Urinary bladder (tissue), 4 donors: ENCODE measurements around the gene CFAP299. TPM values are rescaled to one million over a fixed set of nuclear protein-coding genes. Genes with fewer than 3 reads are reported as not detected.
"Not testable (repeated sequence)": the region's sequence is repeated elsewhere in the genome, so short reads cannot be mapped to it uniquely, and the experiment has no call there.

Source experiments
- DNase-seq: peaks from one replicate; pipeline ENCODE4 v3.0.0-alpha.2; 2015; ENCODE audit errors: extremely low spot score
- H3K27ac ChIP-seq: one replicate; pipeline ENCODE4 v1.5.1; 2013; ENCODE audit warnings: low read depth, mild to moderate bottlenecking, moderate library complexity
- H3K36me3 ChIP-seq: one replicate; pipeline ENCODE4 v1.6.1; 2013; ENCODE audit warnings: mild to moderate bottlenecking, moderate library complexity; ENCODE audit not compliant: insufficient read depth
- H3K4me1 ChIP-seq: one replicate; pipeline ENCODE4 v1.6.1; 2013; ENCODE audit warnings: mild to moderate bottlenecking, moderate library complexity; ENCODE audit not compliant: insufficient read depth
- H3K4me3 ChIP-seq: one replicate; pipeline ENCODE4 v1.5.1; 2013; ENCODE audit warnings: low read depth, low read length
- WGBS: extraction: QIAGEN DNeasy Blood & Tissue Kit; methylation state at CpG from one replicate; pipeline ENCODE4 v1.1.7; 2013; 5-methylcytosine and 5-hydroxymethylcytosine counted together
- polyA plus RNA-seq: library from polyadenylated mRNA; stranded (reverse); fragments of 200-250 nt; gene quantifications from one replicate; pipeline ENCODE4 v1.2.3, GENCODE V29; 2013
- total RNA-seq: library from RNA; depleted of rRNA; stranded (reverse); fragments of >200 nt; gene quantifications from one replicate; pipeline ENCODE4 v1.2.3, GENCODE V29; 2014
- donor health status: healthy with polysubstance abuse.
- donor health status: healthy.

Gene CFAP299
- total and polyA plus RNA-seq, 2 donors, result not detected

GRCh38 chr4:80309294-80310004, 26.1 kb upstream of the CFAP299 start:
- DNase-seq, result no peak
- Histone ChIP-seq H3K27ac (no peak overlapping the region), H3K4me3 (no peak overlapping the region), H3K36me3 (no peaks in the 10 kb centered on the region), H3K4me1 (no peaks in the 10 kb centered on the region)
- 77% methylated on average over 5 of the region's 5 CpGs for WGBS

GRCh38 chr4:80311130-80311529, 24.4 kb upstream of the CFAP299 start:
- H3K27ac ChIP-seq, result no peak overlapping the region
- H3K4me1 ChIP-seq, result no peaks in the 10 kb centered on the region
- no peaks in the 10 kb centered on the region for H3K36me3 ChIP-seq
- 87% methylated on average over 3 of the region's 3 CpGs for WGBS
- no peak for DNase-seq
- H3K4me3 ChIP-seq, result no peak overlapping the region

GRCh38 chr4:80312124-80312523, 23.4 kb upstream of the CFAP299 start:
- WGBS, result 81% methylated on average over 1 of the region's 1 CpG
- H3K4me3 ChIP-seq, result no peak overlapping the region
- DNase-seq, result no peak
- H3K27ac ChIP-seq, result no peak overlapping the region
- H3K4me1 ChIP-seq, result no peaks in the 10 kb centered on the region
- no peaks in the 10 kb centered on the region for H3K36me3 ChIP-seq

- H3K36me3 ChIP-seq, result no peaks in the 10 kb centered on the region
- WGBS, result 78% methylated on average over 7 of the region's 7 CpGs
Measured at GRCh38 chr4:80313627-80314026, 21.9 kb upstream of the CFAP299 start.

GRCh38 chr4:80315848-80316247, 19.7 kb upstream of the CFAP299 start:
- not testable (repeated sequence) for H3K27ac ChIP-seq, H3K36me3 ChIP-seq, H3K4me3 ChIP-seq, H3K4me1 ChIP-seq, DNase-seq

More at GRCh38 chr4:80313627-80314026, 21.9 kb upstream of the CFAP299 start:
- H3K4me3 ChIP-seq, result no peak overlapping the region
- H3K4me1 ChIP-seq, result no peaks in the 10 kb centered on the region
- no peak overlapping the region for H3K27ac ChIP-seq
- DNase-seq, result no peak

- H3K4me1 ChIP-seq, result no peaks in the 10 kb centered on the region
- no peak overlapping the region for H3K27ac ChIP-seq
- H3K36me3 ChIP-seq, result no peaks in the 10 kb centered on the region
- DNase-seq, result no peak
- H3K4me3 ChIP-seq, result no peak overlapping the region
- 96% methylated on average over 8 of the region's 8 CpGs for WGBS
Measured at GRCh38 chr4:80321341-80321740, 14.2 kb upstream of the CFAP299 start.

- DNase-seq, result no peak
- H3K36me3 ChIP-seq, result no peaks in the 10 kb centered on the region
- no peak overlapping the region for H3K4me3 ChIP-seq
- H3K27ac ChIP-seq, result no peak overlapping the region
- 82% methylated on average over 4 of the region's 4 CpGs for WGBS
- H3K4me1 ChIP-seq, result no peaks in the 10 kb centered on the region
Measured at GRCh38 chr4:80321776-80322175, 13.8 kb upstream of the CFAP299 start.

GRCh38 chr4:80322716-80323115, 12.8 kb upstream of the CFAP299 start:
- DNase-seq, result no peak
- Histone ChIP-seq H3K4me3 (no peak overlapping the region), H3K4me1 (no peaks in the 10 kb centered on the region), H3K36me3 (no peaks in the 10 kb centered on the region), H3K27ac (no peak overlapping the region)

GRCh38 chr4:80324171-80324570, 11.4 kb upstream of the CFAP299 start:
- no peak overlapping the region for H3K27ac ChIP-seq

GRCh38 chr4:80331693-80332092, 3.8 kb upstream of the CFAP299 start:
- Histone ChIP-seq H3K27ac (no peak overlapping the region), H3K4me1 (no peaks in the 10 kb centered on the region), H3K4me3 (no peak overlapping the region), H3K36me3 (no peaks in the 10 kb centered on the region)
- no peak for DNase-seq
- WGBS, result 81% methylated on average over 2 of the region's 2 CpGs

More at GRCh38 chr4:80324171-80324570, 11.4 kb upstream of the CFAP299 start:
- H3K4me3 ChIP-seq, result no peak overlapping the region
- 61% methylated on average over 6 of the region's 6 CpGs for WGBS
- no peaks in the 10 kb centered on the region for H3K36me3 ChIP-seq
- H3K4me1 ChIP-seq, result no peaks in the 10 kb centered on the region
- no peak for DNase-seq

GRCh38 chr4:80333121-80333520, 2.4 kb upstream of the CFAP299 start:
- Histone ChIP-seq H3K27ac (no peak overlapping the region), H3K4me3 (no peak overlapping the region), H3K36me3 (no peaks in the 10 kb centered on the region), H3K4me1 (no peaks in the 10 kb centered on the region)
- WGBS, result 55% methylated on average over 4 of the region's 4 CpGs
- no peak for DNase-seq

GRCh38 chr4:80334568-80334967, 962 bp upstream of the CFAP299 start:
- H3K36me3 ChIP-seq, result no peaks in the 10 kb centered on the region
- no peak overlapping the region for H3K4me3 ChIP-seq
- WGBS, result 82% methylated on average over 1 of the region's 1 CpG
- H3K27ac ChIP-seq, result no peak overlapping the region
- no peak for DNase-seq
- no peaks in the 10 kb centered on the region for H3K4me1 ChIP-seq

GRCh38 chr4:80335226-80335553, 340 bp upstream of the CFAP299 start:
- Histone ChIP-seq H3K4me1 (no peaks in the 10 kb centered on the region), H3K27ac (no peak overlapping the region), H3K4me3 (peak overlapping the region; percentile 36), H3K36me3 (no peaks in the 10 kb centered on the region)
- 22% methylated on average over 3 of the region's 3 CpGs for WGBS
- no peak for DNase-seq

GRCh38 chr4:80336582-80336981, 1.1 kb downstream of the CFAP299 start:
- WGBS, result 15% methylated on average over 10 of the region's 10 CpGs
- no peak for DNase-seq
- Histone ChIP-seq H3K4me1 (no peaks in the 10 kb centered on the region), H3K27ac (no peak overlapping the region), H3K4me3 (no peak overlapping the region), H3K36me3 (no peaks in the 10 kb centered on the region)

- no peaks in the 10 kb centered on the region for H3K36me3 ChIP-seq
- H3K27ac ChIP-seq, result no peak overlapping the region
- no peak overlapping the region for H3K4me3 ChIP-seq
- DNase-seq, result no peak
- H3K4me1 ChIP-seq, result no peaks in the 10 kb centered on the region
- WGBS, result 49% methylated on average over 2 of the region's 2 CpGs
Measured at GRCh38 chr4:80340036-80340435, 4.5 kb downstream of the CFAP299 start.
